HG03108 (cell line): Measurements from ENCODE around the gene ABCG2.
"Not testable (repeated sequence)": the region's sequence is repeated elsewhere in the genome, so short reads cannot be mapped to it uniquely, and the experiment has no call there.

Experiments
- ATAC-seq: cut with Tn5 transposase; IDR thresholded peaks from one replicate; pipeline ENCODE4 v1.9.1; 2021; ENCODE audit warnings: moderate library complexity; ENCODE audit not compliant: unreplicated experiment

The ABCG2 gene

GRCh38 chr4:88119943-88120342, 38.5 kb downstream of the ABCG2 start:
- ATAC-seq = no peak

- ATAC-seq = no peak
Measured at GRCh38 chr4:88115587-88115986, 42.9 kb downstream of the ABCG2 start.

GRCh38 chr4:88112856-88113255, 45.6 kb downstream of the ABCG2 start:
- no peak for ATAC-seq

GRCh38 chr4:88110826-88111225, 47.6 kb downstream of the ABCG2 start:
- no peak for ATAC-seq

- no peak for ATAC-seq
Measured at GRCh38 chr4:88109123-88109881, 49.1 kb downstream of the ABCG2 start.

- ATAC-seq = no peak
Measured at GRCh38 chr4:88108747-88109122, 49.7 kb downstream of the ABCG2 start.

- not testable (repeated sequence) for ATAC-seq
Measured at GRCh38 chr4:88108108-88108465, 50.4 kb downstream of the ABCG2 start.

- ATAC-seq = no peak
Measured at GRCh38 chr4:88107406-88108107, 50.9 kb downstream of the ABCG2 start.

GRCh38 chr4:88106205-88106604, 52.2 kb downstream of the ABCG2 start:
- no peak for ATAC-seq

GRCh38 chr4:88104902-88105610, 53.4 kb downstream of the ABCG2 start:
- ATAC-seq = no peak

GRCh38 chr4:88102026-88102425, 56.4 kb downstream of the ABCG2 start:
- ATAC-seq = no peak

- no peak for ATAC-seq
Measured at GRCh38 chr4:88101165-88101564, 57.3 kb downstream of the ABCG2 start.

GRCh38 chr4:88098993-88099752, 59.3 kb downstream of the ABCG2 start:
- ATAC-seq = no peak

- ATAC-seq = no peak
Measured at GRCh38 chr4:88097781-88098180, 60.7 kb downstream of the ABCG2 start.

- no peak for ATAC-seq
Measured at GRCh38 chr4:88097301-88097700, 61.1 kb downstream of the ABCG2 start.

GRCh38 chr4:88093874-88094273, 64.6 kb downstream of the ABCG2 start:
- ATAC-seq = no peak

GRCh38 chr4:88091378-88091777, 67.1 kb downstream of the ABCG2 start:
- no peak for ATAC-seq

- ATAC-seq = no peak
Measured at GRCh38 chr4:88090898-88091297, 67.5 kb downstream of the ABCG2 start.

GRCh38 chr4:88087004-88087403, 71.4 kb downstream of the ABCG2 start:
- no peak for ATAC-seq

- no peak for ATAC-seq
Measured at GRCh38 chr4:88080626-88081025, 77.8 kb downstream of the ABCG2 start.

- ATAC-seq = no peak
Measured at GRCh38 chr4:88078579-88078978, 79.9 kb downstream of the ABCG2 start.
